ENCODE data around the gene HPSE.

DNA sequence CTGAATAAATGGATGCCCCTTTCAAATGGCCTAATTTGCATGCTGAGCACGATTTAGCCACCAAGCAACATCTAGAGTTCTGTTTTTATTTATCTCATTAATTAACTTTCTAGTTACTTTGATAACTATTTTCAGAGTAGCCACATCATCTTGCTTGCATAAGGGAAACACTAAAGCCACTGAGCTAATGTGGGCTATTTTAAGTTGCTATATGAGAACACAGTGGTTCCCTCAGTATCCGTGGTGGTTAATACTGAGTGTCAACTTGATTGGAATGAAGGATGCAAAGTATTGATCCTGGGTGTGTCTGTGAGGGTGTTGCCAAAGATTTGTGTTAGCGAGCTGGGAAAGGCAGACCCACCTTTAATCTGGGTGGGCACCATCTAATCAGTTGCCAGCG is 25.4 kb upstream of the HPSE start:
- TF ChIP-seq POLR2AphosphoS5 (IDR thresholded peaks at IDR 0.05; ENCODE audit: low read depth, low read length) (no peak), SIN3A (IDR thresholded peaks at IDR 0.05; ENCODE audit: borderline replicate concordance, insufficient read depth, low read depth, low read length) (no peak)
- TF ChIP-seq, protein P1, sequence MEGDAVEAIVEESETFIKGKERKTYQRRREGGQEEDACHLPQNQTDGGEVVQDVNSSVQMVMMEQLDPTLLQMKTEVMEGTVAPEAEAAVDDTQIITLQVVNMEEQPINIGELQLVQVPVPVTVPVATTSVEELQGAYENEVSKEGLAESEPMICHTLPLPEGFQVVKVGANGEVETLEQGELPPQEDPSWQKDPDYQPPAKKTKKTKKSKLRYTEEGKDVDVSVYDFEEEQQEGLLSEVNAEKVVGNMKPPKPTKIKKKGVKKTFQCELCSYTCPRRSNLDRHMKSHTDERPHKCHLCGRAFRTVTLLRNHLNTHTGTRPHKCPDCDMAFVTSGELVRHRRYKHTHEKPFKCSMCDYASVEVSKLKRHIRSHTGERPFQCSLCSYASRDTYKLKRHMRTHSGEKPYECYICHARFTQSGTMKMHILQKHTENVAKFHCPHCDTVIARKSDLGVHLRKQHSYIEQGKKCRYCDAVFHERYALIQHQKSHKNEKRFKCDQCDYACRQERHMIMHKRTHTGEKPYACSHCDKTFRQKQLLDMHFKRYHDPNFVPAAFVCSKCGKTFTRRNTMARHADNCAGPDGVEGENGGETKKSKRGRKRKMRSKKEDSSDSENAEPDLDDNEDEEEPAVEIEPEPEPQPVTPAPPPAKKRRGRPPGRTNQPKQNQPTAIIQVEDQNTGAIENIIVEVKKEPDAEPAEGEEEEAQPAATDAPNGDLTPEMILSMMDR (IDR thresholded peaks at IDR 0.05) = no peak

Data from Panc1 (cell line).